SK-N-MC (cell line): ENCODE data around the gene PRDM4.

Experiments used
- DNase-seq: peaks from one replicate; pipeline ENCODE4 v3.0.0-alpha.2; 2011; ENCODE audit warnings: low read depth, low spot score
- H3K27ac ChIP-seq: fragments of 200-600 bp; sonication (generic); 2 replicates; pipeline ENCODE4 v1.5.1; 2016; ENCODE audit warnings: mixed run types
- H3K36me3 ChIP-seq: fragments of 200-600 bp; sonication (generic); 2 replicates; pipeline ENCODE4 v1.6.1; 2017; ENCODE audit warnings: antibody characterized with exemption, low read length, mixed read lengths; ENCODE audit not compliant: insufficient read depth
- H3K4me3 ChIP-seq: fragments of 200-600 bp; sonication (generic); 2 replicates; pipeline ENCODE4 v1.5.1; 2016
- H3K9ac ChIP-seq: fragments of 200-600 bp; sonication (generic); 2 replicates; pipeline ENCODE4 v1.8.0; 2017; ENCODE audit warnings: mixed run types, mixed read lengths; ENCODE audit not compliant: insufficient read length
- H3K9me3 ChIP-seq: fragments of 200-600 bp; sonication (generic); 2 replicates; pipeline ENCODE4 v1.6.1; 2017; ENCODE audit warnings: low read depth, mild to moderate bottlenecking, antibody characterized with exemption, low read length, moderate library complexity, mixed read lengths
- EZH2 ChIP-seq: fragments of 200-600 bp; sonication (generic); IDR thresholded peaks from one replicate; pipeline ENCODE4 v1.6.1; 2017; ENCODE audit warnings: antibody characterized with exemption
- FOXP2 ChIP-seq: optimal IDR thresholded peaks from 2 replicates; pipeline ENCODE3; 2011; ENCODE audit warnings: mild to moderate bottlenecking, moderate library complexity; ENCODE audit not compliant: insufficient read depth; ENCODE audit errors: extremely low read length, control extremely low read depth
- POLR2AphosphoS5 ChIP-seq: IDR thresholded peaks from 2 replicates; pipeline ENCODE4 v1.6.1; 2012; ENCODE audit warnings: mild to moderate bottlenecking, low read depth, low read length, borderline replicate concordance

PRDM4 gene

GRCh38 chr12:107761502-107761904 lies 566 bp upstream of the PRDM4 start:
- peak overlapping the region; percentile 36 for H3K9ac ChIP-seq

GRCh38 chr12:107760207-107760808 lies 629 bp downstream of the PRDM4 start:
- Histone ChIP-seq H3K9me3 (no peaks in the 10 kb centered on the region), H3K9ac (peak overlapping the region; percentile 85), H3K4me3 (peak overlapping the region; percentile 81), H3K27ac (peak overlapping the region; percentile 30; the same call in 1 of the 2 replicates), H3K36me3 (peaks cover 30% of the 10 kb centered on the region)
- no peak for DNase-seq
- TF ChIP-seq EZH2 (no peak), POLR2AphosphoS5 (no peak; the same call in 1 of the 2 replicates), FOXP2 (no peak)

More at GRCh38 chr12:107761502-107761904, 566 bp upstream of the PRDM4 start:
- peak overlapping the region; percentile 81 for H3K4me3 ChIP-seq
- H3K9me3 ChIP-seq = no peaks in the 10 kb centered on the region
- H3K27ac ChIP-seq = no peak overlapping the region
- no peak for DNase-seq
- TF ChIP-seq FOXP2 = no peak
- peaks cover 20% of the 10 kb centered on the region for H3K36me3 ChIP-seq

GRCh38 chr12:107759410-107759809 lies 1.5 kb downstream of the PRDM4 start:
- Histone ChIP-seq H3K4me3 (peak overlapping the region; percentile 81), H3K36me3 (peaks cover 39% of the 10 kb centered on the region), H3K9ac (peak overlapping the region; percentile 85), H3K27ac (peak overlapping the region; percentile 30; the same call in 1 of the 2 replicates), H3K9me3 (no peaks in the 10 kb centered on the region)
- DNase-seq = peak; percentile 28
- TF ChIP-seq EZH2 (no peak), FOXP2 (no peak), POLR2AphosphoS5 (no peak; the same call in 1 of the 2 replicates)

GRCh38 chr12:107749083-107749482 lies 11.9 kb downstream of the PRDM4 start:
- no peak for DNase-seq
- H3K36me3 ChIP-seq = peaks cover 83% of the 10 kb centered on the region

GRCh38 chr12:107748472-107748871 lies 12.5 kb downstream of the PRDM4 start:
- Histone ChIP-seq H3K9ac (no peak overlapping the region), H3K9me3 (no peaks in the 10 kb centered on the region), H3K27ac (0 out of 2 replicates have a peak overlapping the region, but pooled peaks have one; percentile 2), H3K4me3 (no peak overlapping the region), H3K36me3 (peaks cover 83% of the 10 kb centered on the region)
- no peak for TF ChIP-seq POLR2AphosphoS5
- no peak for TF ChIP-seq FOXP2
- TF ChIP-seq EZH2 = no peak
- no peak for DNase-seq

More at GRCh38 chr12:107749083-107749482, 11.9 kb downstream of the PRDM4 start:
- Histone ChIP-seq H3K4me3 (no peak overlapping the region), H3K9me3 (no peaks in the 10 kb centered on the region), H3K27ac (no peak overlapping the region), H3K9ac (no peak overlapping the region)
- TF ChIP-seq FOXP2 (no peak), POLR2AphosphoS5 (no peak), EZH2 (no peak)

GRCh38 chr12:107736914-107737313 lies 24.0 kb downstream of the PRDM4 start:
- H3K36me3 ChIP-seq = peaks cover 89% of the 10 kb centered on the region
- no peak overlapping the region for H3K9ac ChIP-seq
- TF ChIP-seq POLR2AphosphoS5 (no peak), FOXP2 (no peak), EZH2 (no peak)
- H3K27ac ChIP-seq = no peak overlapping the region
- no peaks in the 10 kb centered on the region for H3K9me3 ChIP-seq
- DNase-seq = no peak
- no peak overlapping the region for H3K4me3 ChIP-seq

GRCh38 chr12:107735763-107736162 lies 25.2 kb downstream of the PRDM4 start:
- Histone ChIP-seq H3K36me3 (peaks cover 78% of the 10 kb centered on the region), H3K9ac (no peak overlapping the region), H3K4me3 (no peak overlapping the region), H3K27ac (no peak overlapping the region), H3K9me3 (no peaks in the 10 kb centered on the region)
- TF ChIP-seq POLR2AphosphoS5 = no peak
- TF ChIP-seq FOXP2 = no peak
- no peak for TF ChIP-seq EZH2
- DNase-seq = no peak

GRCh38 chr12:107734139-107734538 lies 26.8 kb downstream of the PRDM4 start:
- Histone ChIP-seq H3K9ac (no peak overlapping the region), H3K27ac (no peak overlapping the region), H3K4me3 (no peak overlapping the region), H3K9me3 (no peaks in the 10 kb centered on the region), H3K36me3 (peaks cover 62% of the 10 kb centered on the region)
- no peak for DNase-seq
- TF ChIP-seq POLR2AphosphoS5 (no peak), EZH2 (no peak), FOXP2 (no peak)

- Histone ChIP-seq H3K27ac (no peak overlapping the region), H3K9ac (no peak overlapping the region), H3K4me3 (no peak overlapping the region), H3K9me3 (no peaks in the 10 kb centered on the region), H3K36me3 (peaks cover 44% of the 10 kb centered on the region)
- DNase-seq = no peak
- TF ChIP-seq POLR2AphosphoS5 (no peak), EZH2 (no peak), FOXP2 (no peak)
Observed at GRCh38 chr12:107732365-107732764, 28.6 kb downstream of the PRDM4 start.

GRCh38 chr12:107731366-107731765 lies 29.6 kb downstream of the PRDM4 start:
- Histone ChIP-seq H3K36me3 (peaks cover 34% of the 10 kb centered on the region), H3K4me3 (no peak overlapping the region), H3K9me3 (no peaks in the 10 kb centered on the region), H3K9ac (no peak overlapping the region), H3K27ac (no peak overlapping the region)
- DNase-seq = no peak
- TF ChIP-seq EZH2 (no peak), POLR2AphosphoS5 (no peak), FOXP2 (no peak)
